Colon (tissue), 2 donors: ENCODE data around the gene SH2D3C.
"Not testable (repeated sequence)": the region's sequence is repeated elsewhere in the genome, so short reads cannot be mapped to it uniquely, and the experiment has no call there.

Source experiments
- FAIRE-seq: peaks from 2 replicates; lab custom pipeline; 2012; peaks lifted over from hg19 to GRCh38; lab: Jason Lieb, UNC
- donor health status: control.
- donor health status: control.

SH2D3C gene

GRCh38 chr9:127763918-127764384 lies 14.5 kb downstream of the SH2D3C start:
- no peak for FAIRE-seq

GRCh38 chr9:127762111-127762676 lies 16.3 kb downstream of the SH2D3C start:
- FAIRE-seq = no peak

- no peak for FAIRE-seq
Measured at GRCh38 chr9:127761491-127761956, 16.9 kb downstream of the SH2D3C start.

- no peak for FAIRE-seq
Measured at GRCh38 chr9:127761061-127761460, 17.4 kb downstream of the SH2D3C start.

GRCh38 chr9:127758843-127759242 lies 19.6 kb downstream of the SH2D3C start:
- FAIRE-seq = no peak

- FAIRE-seq = not testable (repeated sequence)
Measured at GRCh38 chr9:127756776-127757175, 21.7 kb downstream of the SH2D3C start.

GRCh38 chr9:127756233-127756632 lies 22.2 kb downstream of the SH2D3C start:
- no peak for FAIRE-seq

GRCh38 chr9:127755061-127756060 lies 23.1 kb downstream of the SH2D3C start:
- FAIRE-seq = no peak

GRCh38 chr9:127754099-127755060 lies 24.1 kb downstream of the SH2D3C start:
- no peak for FAIRE-seq

- FAIRE-seq = no peak
Measured at GRCh38 chr9:127753622-127754021, 24.8 kb downstream of the SH2D3C start.

- FAIRE-seq = no peak
Measured at GRCh38 chr9:127753148-127753547, 25.3 kb downstream of the SH2D3C start.

- FAIRE-seq = no peak
Measured at GRCh38 chr9:127751269-127752054, 27.0 kb downstream of the SH2D3C start.

- no peak for FAIRE-seq
Measured at GRCh38 chr9:127749090-127749787, 29.2 kb downstream of the SH2D3C start.

GRCh38 chr9:127746959-127747569 lies 31.4 kb downstream of the SH2D3C start:
- FAIRE-seq = no peak

GRCh38 chr9:127744398-127745110 lies 33.9 kb downstream of the SH2D3C start:
- no peak for FAIRE-seq

- no peak for FAIRE-seq
Measured at GRCh38 chr9:127742435-127743088, 35.9 kb downstream of the SH2D3C start.

- FAIRE-seq = no peak
Measured at GRCh38 chr9:127741831-127742434, 36.5 kb downstream of the SH2D3C start.

- FAIRE-seq = no peak
Measured at GRCh38 chr9:127739614-127740330, 38.7 kb downstream of the SH2D3C start.
